ENCODE measurements around the gene ZNF714.

- no peak for TF ChIP-seq CTCF (IDR thresholded peaks at IDR 0.05)
- no peak for TF ChIP-seq POLR2AphosphoS5 (IDR thresholded peaks at IDR 0.05; ENCODE audit: insufficient read depth in 1 of 2, low read depth in 1 of 2)
Measured at GRCh38 chr19:21158523-21159135, 76.6 kb downstream of the ZNF714 start.
